Fibroblast of the conjunctiva (primary cell): ENCODE data around the gene PKHD1.

Experiments
- DNase-seq: peaks from one replicate; pipeline ENCODE4 v3.0.0-alpha.2; 2010; ENCODE audit warnings: low read depth

The PKHD1 gene

GRCh38 chr6:51793393-51793792, 294.0 kb downstream of the PKHD1 start:
- DNase-seq, result no peak

DNA sequence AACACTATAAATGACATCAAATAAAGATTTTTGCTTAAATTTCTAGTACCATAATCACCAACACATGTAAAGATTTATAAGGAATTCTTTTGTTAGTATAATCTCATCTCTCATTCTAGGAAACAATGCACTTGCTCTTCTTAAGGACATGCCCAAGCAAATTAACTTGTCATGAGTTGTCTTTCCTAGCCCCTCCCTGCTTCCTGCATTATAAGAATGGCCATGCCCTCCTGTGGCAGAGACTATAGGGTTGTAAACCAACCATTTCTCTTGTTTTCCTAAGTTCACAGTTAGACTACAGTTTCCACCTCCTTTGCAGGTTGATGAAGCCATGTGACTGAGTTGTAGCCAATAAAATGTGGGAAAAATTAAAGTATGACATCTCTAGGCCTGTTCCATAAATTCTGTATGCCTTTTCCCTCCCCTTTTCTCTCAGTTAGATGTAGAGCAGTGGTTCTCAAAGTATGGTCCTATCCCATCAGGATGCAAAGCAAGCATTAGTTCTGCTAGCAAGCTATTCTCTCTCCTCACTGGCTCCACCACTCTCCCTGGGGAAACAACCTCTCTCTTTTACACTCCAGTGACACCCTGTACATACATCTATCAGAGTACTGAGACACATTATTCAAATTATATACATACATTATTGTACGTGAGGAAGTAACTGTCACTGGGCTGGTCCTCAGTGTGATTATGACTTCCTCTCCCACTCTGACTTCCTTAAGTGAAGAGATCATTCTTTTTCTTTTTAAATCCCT, 295.0 kb downstream of the PKHD1 start:
- DNase-seq, result no peak

GRCh38 chr6:51790946-51791345, 296.5 kb downstream of the PKHD1 start:
- DNase-seq, result no peak

DNA sequence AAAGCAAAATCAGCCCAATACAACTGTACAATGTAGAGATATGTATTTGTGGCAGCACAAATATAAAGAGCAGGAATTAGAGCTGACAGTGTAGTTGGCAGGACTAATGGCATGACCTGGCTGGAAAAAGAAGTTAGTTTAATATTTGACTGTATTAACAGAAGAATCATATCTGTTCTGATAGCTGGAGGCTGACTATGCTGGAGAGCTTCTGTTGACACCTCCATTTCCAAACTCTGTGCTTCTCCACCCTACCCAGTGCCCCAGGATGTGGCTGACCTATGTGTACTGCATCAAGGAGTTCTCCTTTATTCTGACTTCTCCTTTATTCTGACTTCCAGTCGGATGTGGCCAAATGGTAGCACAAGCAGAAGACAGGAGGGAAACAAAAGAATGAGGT, 299.3 kb downstream of the PKHD1 start:
- no peak for DNase-seq

DNA sequence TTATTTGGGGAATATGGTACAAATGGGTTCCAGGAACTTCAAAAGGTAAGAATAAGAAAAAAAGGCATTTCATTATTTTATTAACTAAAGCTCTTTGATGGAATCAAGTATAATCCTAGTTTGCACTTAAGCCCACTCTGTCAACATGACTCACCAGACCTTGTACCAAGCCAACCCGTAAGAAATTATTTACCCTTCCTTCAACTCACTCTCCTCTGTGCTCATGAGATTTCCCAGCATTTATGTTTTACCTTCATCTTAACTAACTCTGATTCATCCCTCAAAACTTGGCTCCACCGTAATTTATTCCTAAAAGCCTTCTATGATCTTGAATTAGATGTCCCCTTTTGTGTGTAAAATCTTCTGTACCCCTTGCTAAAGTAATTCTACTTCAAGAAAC, 308.7 kb downstream of the PKHD1 start:
- no peak for DNase-seq

GRCh38 chr6:51777618-51778017, 309.8 kb downstream of the PKHD1 start:
- DNase-seq, result no peak

DNA sequence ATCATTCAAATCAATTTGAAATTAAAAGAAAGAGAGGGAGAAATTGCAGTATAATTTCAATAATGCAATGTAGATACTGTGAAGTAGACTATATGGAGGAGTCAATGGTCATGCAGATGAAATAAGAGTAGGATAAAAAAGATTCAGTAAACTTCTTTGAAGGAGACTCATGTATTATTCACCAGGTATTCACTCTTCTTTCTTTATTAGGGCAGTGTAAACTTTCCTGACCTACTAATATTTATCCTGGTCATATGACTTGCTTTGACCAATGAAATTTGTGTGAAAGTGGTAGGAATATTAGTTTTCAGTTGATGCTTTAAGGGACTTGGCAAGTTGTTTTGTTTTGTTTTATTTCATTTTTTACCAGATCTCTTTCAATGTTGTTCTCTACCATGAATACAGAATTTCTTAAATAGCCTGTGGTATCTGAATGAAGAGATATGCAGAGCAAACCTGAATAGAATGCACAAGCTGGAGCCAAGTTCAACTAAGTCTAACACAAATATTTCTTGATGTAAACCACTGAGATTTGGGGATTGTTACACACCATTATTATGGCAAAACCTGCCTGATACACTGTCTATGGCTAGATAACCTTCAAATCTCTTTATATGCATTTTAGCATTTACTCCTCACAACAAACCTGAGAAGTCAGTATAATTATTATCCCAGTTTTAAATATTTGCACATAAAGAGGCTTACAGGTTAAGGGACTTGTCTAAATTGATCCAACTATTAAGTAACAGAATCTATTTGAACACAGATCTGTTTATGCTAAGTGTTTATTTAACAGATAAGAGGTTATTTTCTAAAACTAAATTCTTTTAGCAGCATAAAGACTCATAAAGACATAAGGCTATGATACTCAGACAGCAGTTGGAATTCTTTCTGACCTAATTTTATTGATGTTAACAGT, 311.2 kb downstream of the PKHD1 start:
- DNase-seq, result no peak

DNA sequence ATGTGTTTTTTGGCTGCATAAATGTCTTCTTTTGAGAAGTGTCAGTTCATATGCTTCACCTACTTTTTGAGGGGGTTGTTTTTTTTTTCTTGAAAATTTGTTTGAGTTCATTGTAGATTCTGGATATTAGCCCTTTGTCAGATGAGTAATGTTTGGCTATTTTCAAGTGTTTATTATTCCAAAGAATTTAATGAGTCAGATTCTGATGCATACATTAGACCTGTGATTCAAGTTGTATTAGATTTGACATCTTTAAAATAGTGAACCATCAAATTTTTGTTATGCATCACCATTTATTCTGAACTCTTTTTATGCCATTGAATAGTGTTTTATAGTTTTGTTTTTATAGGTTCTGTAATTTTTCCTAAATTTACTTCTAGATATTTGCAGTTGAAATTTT, 319.3 kb downstream of the PKHD1 start:
- DNase-seq, result no peak

- DNase-seq, result no peak
Measured at GRCh38 chr6:51765230-51765629, 322.2 kb downstream of the PKHD1 start.

- no peak for DNase-seq
Measured at GRCh38 chr6:51753635-51754034, 333.8 kb downstream of the PKHD1 start.

DNA sequence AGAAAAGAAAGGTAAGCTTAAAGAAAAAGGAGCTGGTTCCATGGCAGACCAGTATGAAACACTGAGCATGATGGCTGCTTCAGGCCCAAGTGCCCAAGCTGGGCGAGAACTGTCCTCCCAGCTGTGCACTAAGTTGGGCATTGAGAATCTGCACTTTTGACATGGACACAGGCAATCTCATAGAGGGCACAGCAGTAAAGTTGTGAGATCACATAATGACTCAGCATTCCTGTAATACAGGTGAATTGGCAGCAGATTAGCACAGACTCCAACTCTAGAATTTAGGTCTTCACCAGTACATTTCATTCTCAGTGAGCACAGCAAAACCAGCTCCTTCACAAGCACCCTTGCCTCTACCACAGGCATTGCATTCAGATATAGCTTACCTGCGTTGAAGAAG, 343.4 kb downstream of the PKHD1 start:
- DNase-seq, result no peak

GRCh38 chr6:51740658-51741057, 346.8 kb downstream of the PKHD1 start:
- no peak for DNase-seq

DNA sequence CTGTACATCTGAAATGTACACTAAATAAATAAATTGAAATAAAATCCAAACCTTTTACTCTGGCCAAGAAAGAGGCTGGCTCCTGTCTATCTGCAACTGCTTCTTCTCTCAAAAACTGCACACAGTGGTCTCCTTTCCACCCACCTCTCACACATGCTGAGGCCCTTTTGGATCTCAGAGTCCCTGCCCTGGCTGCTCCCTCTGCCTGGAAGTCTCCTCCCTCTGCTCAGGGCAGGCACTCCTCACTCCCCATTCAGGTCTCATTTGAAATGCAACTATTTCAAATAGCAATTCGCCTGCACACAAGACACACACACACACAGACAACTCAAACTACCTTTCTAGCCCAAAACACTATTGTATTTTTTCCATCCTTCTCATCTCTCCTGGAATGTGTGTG, 348.8 kb downstream of the PKHD1 start:
- DNase-seq, result no peak

- no peak for DNase-seq
Measured at GRCh38 chr6:51737580-51738360, 349.6 kb downstream of the PKHD1 start.

DNA sequence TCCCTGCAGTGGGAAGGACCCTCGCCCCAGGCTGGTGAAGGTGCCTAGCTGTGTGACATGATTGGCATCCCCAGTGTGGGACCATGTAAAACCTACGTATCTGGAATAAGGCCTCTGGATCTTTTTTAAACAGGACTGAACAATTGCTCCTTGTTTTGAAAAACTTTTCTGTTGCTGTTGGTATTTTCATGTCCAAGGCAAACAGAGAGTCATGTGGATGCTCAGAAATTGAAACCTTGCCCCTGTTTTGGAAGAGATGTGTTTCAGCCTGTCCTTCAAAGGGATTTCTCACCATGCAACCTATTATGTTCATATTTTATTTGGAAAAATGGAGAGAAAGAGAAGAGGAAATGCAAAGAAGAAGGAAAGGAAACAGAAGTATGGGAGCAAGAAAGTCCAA, 362.3 kb downstream of the PKHD1 start:
- DNase-seq, result no peak

GRCh38 chr6:51720327-51720726, 367.1 kb downstream of the PKHD1 start:
- DNase-seq, result no peak

GRCh38 chr6:51719297-51719696, 368.1 kb downstream of the PKHD1 start:
- no peak for DNase-seq

GRCh38 chr6:51718533-51718932, 368.9 kb downstream of the PKHD1 start:
- DNase-seq, result no peak

DNA sequence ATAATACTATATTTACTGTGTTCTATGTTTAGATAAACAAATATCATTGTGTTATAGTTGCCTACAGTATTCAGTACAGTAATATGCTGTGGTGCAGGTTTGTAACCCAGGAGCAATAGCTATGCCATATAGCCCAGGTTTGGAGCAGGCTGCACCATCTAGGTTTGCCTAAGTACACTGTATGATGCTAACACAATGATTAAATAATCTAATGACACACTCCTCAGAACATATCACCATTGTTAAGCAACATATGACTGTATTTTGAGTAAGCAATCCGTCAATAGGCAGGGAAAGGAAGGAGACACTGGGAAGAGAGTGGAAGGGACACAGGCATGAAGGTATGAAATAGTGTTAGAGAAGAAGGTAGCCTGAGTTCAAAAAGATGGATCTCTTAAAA, 369.9 kb downstream of the PKHD1 start:
- no peak for DNase-seq

DNA sequence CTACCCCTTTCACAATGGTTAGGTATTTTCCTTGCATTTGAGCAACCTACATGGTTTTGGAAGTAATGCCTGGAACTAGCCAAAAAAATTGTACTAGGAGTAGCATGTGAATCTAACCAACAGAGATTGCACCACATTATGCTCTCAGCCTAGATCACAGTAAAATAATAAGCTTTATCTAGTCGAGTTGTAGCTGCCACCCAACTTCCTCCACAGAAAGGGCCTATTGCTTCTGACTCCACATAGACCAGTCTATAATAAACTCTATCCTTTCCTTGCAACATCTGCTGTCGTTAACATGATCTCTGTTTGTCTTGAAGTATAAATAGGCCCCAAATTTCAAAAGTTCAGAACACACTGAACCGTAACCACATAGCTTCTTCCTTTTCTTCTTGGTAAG, 375.5 kb downstream of the PKHD1 start:
- peak; percentile 55 for DNase-seq

GRCh38 chr6:51706086-51706485, 381.3 kb downstream of the PKHD1 start:
- no peak for DNase-seq

GRCh38 chr6:51704932-51705540, 382.4 kb downstream of the PKHD1 start:
- no peak for DNase-seq
